Esophagus muscularis mucosa (tissue), 3 donors: Measurements from ENCODE around the gene ROPN1L.

Source experiments
- CTCF ChIP-seq, 3 experiments: fragments of 200-600 bp in 2 of 3; fragments of 450-650 bp in 1 of 3; sonication (generic) in 2 of 3; IDR thresholded peaks; one replicate each; pipeline ENCODE4 v1.5.1; 2017 to 2019; ENCODE audit warnings: antibody characterized with exemption in 3 of 3, mild to moderate bottlenecking in 2 of 3, moderate library complexity in 1 of 3
- POLR2A ChIP-seq: fragments of 450-650 bp; IDR thresholded peaks from one replicate; pipeline ENCODE4 v1.6.1; 2017; ENCODE audit warnings: antibody characterized with exemption, moderate library complexity, mild to moderate bottlenecking, low read depth

- TF ChIP-seq CTCF (IDR thresholded peaks at IDR 0.05) (no peak), POLR2A (no peak)
Measured at GRCh38 chr5:10463566-10463965, 21.9 kb downstream of the ROPN1L start.
